Keratinocyte (primary cell): ENCODE results near the gene DGKD. TPM values are rescaled to one million over a fixed set of nuclear protein-coding genes. Genes with fewer than 3 reads are reported as not detected.

Source experiments
- DNase-seq: peaks from one replicate; pipeline ENCODE4 v3.0.0-alpha.2; 2011; ENCODE audit warnings: low read depth, missing footprints, low spot score
- FAIRE-seq: peaks from 2 replicates; lab custom pipeline; 2011; peaks lifted over from hg19 to GRCh38; lab: Jason Lieb, UNC
- H2AFZ ChIP-seq: 2 replicates; pipeline ENCODE4 v1.6.0; 2012; ENCODE audit warnings: low read length, control low read depth, inconsistent platforms; ENCODE audit not compliant: control insufficient read depth
- H3K27ac ChIP-seq: 2 replicates; pipeline ENCODE4 v1.5.1; 2011; ENCODE audit warnings: low read length; ENCODE audit not compliant: control insufficient read depth, insufficient read depth
- H3K27me3 ChIP-seq: 3 replicates; pipeline ENCODE4 v1.6.0; 2011; ENCODE audit warnings: low read length; ENCODE audit not compliant: control insufficient read depth, insufficient read depth; ENCODE audit errors: extremely low read depth
- H3K36me3 ChIP-seq, 2 experiments: 2 replicates in 1 of 2; 3 replicates in 1 of 2; pipeline ENCODE4 v1.5.1; 2011; ENCODE audit warnings: low read length in 2 of 2, mild to moderate bottlenecking in 1 of 2; ENCODE audit not compliant: control insufficient read depth in 2 of 2, insufficient read depth in 2 of 2; ENCODE audit errors: extremely low read depth in 1 of 2
- H3K4me1 ChIP-seq: 3 replicates; pipeline ENCODE4 v1.5.1; 2011; ENCODE audit warnings: low read length; ENCODE audit not compliant: control insufficient read depth, insufficient read depth; ENCODE audit errors: extremely low read depth
- H3K4me2 ChIP-seq: 3 replicates; pipeline ENCODE4 v1.6.0; 2011; ENCODE audit warnings: low read depth, low read length; ENCODE audit not compliant: control insufficient read depth, insufficient read depth; ENCODE audit errors: extremely low read depth
- H3K4me3 ChIP-seq, 3 experiments: fragments of 200-600 bp in 1 of 3; sonication (generic) in 1 of 3; 2 replicates in 2 of 3; 3 replicates in 1 of 3; pipeline ENCODE4 v1.5.1; 2011 to 2016; ENCODE audit warnings: low read length in 3 of 3, mild to moderate bottlenecking in 3 of 3, control low read depth in 2 of 3, inconsistent platforms in 1 of 3, low read depth in 1 of 3, mixed read lengths in 1 of 3, mixed run types in 1 of 3, moderate library complexity in 1 of 3; ENCODE audit not compliant: control insufficient read depth in 2 of 3, insufficient read depth in 2 of 3; ENCODE audit errors: extremely low read depth in 1 of 3
- H3K79me2 ChIP-seq: 2 replicates; pipeline ENCODE4 v1.6.0; 2012; ENCODE audit warnings: low read length; ENCODE audit not compliant: control insufficient read depth, insufficient read depth
- H3K9ac ChIP-seq: 3 replicates; pipeline ENCODE4 v1.6.0; 2011; ENCODE audit warnings: low read length; ENCODE audit not compliant: control insufficient read depth, insufficient read depth; ENCODE audit errors: extremely low read depth
- H3K9me1 ChIP-seq: 3 replicates; pipeline ENCODE4 v1.6.0; 2011; ENCODE audit warnings: low read length; ENCODE audit not compliant: control insufficient read depth, insufficient read depth; ENCODE audit errors: extremely low read depth
- H3K9me3 ChIP-seq: 2 replicates; pipeline ENCODE4 v1.5.1; 2012; ENCODE audit warnings: low read depth, low read length; ENCODE audit not compliant: control insufficient read depth
- H4K20me1 ChIP-seq: 3 replicates; pipeline ENCODE4 v1.6.0; 2011; ENCODE audit warnings: low read length; ENCODE audit not compliant: control insufficient read depth, insufficient read depth; ENCODE audit errors: extremely low read depth
- EZH2 ChIP-seq: IDR thresholded peaks from one replicate; pipeline ENCODE4 v1.6.1; 2012; ENCODE audit warnings: inconsistent platforms, mild to moderate bottlenecking, low read length, moderate library complexity
- dilution Hi-C: fragments of 300-500 bp; cut with MboI; formaldehyde crosslinking; loops from one replicate; pipeline ENCODE4 v1.7.0; 2020; ENCODE audit warnings: low sequenced_read_pairs; ENCODE audit not compliant: extremely low pct_ligation_motif_present
- polyA plus RNA-seq, 5 experiments: library from polyadenylated mRNA; depleted of rRNA in 3 of 5; stranded (reverse) in 3 of 5; stranded (forward) in 1 of 5; unstranded in 1 of 5; fragments of >200 nt; gene quantifications; 1 replicate in 1 of 5; 2 replicates in 3 of 5; 3 replicates in 1 of 5; pipeline versions ENCODE4 v1.2.1 to v1.2.3, GENCODE V29; 2011 to 2012; ENCODE audit warnings: missing spikeins in 2 of 5, low read depth in 1 of 5, low replicate concordance in 1 of 5
- TF ChIP-seq, protein P1 (sequence below), 3 experiments: IDR thresholded peaks in 1 of 3; conservative IDR thresholded peaks in 1 of 3; optimal IDR thresholded peaks in 1 of 3; 2 replicates in 2 of 3; 3 replicates in 1 of 3; pipeline versions ENCODE3 to v1.5.1; 2011; ENCODE audit warnings: low read length in 3 of 3, mild to moderate bottlenecking in 3 of 3, moderate library complexity in 2 of 3, control low read depth in 1 of 3, inconsistent platforms in 1 of 3; ENCODE audit not compliant: insufficient read depth in 2 of 3; ENCODE audit errors: extremely low read depth in 1 of 3

Gene DGKD
- polyA plus RNA-seq, 1 donor (not counting 4 experiments of a cell fraction or from before 2014, with no cell fraction given), result 6.1 TPM

DNA sequence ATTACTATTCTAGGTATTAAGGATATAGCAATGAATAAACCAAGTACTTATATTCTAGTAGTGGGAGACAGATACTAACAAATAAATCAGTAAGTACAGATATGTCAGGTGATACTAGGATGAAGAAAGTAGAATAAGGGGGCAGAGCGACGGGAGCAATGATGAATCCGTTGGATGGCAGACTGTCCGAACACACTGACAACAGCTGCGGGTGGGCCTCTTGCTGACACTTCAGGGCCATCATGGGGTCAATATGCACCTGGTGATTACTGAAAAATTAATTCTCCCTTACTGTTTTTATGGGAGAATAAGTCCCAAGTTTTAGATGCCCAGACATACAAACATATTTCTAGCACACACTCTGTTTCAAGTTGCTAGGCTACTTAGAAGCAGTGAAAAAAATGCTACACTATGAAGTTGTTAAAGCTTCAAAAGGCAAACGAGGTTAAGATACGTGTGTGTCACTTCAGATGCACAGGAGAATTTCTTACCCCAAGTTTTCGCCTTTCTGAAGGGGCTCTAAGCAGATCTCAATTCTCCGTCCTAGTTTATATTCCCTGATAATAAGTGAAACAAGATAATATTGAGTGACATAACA, 133.6 kb downstream of the DGKD start:
- peaks cover 72% of the 10 kb centered on the region for H3K4me1 ChIP-seq
- H3K9ac ChIP-seq, result peak overlapping the region; percentile 56
- no peak overlapping the region for H3K4me3 ChIP-seq
- H3K36me3 ChIP-seq, result peaks cover 10 to 11% of the 10 kb centered on the region in 2 experiments
- H3K9me1 ChIP-seq, result no peaks in the 10 kb centered on the region
- H3K79me2 ChIP-seq, result no peaks in the 10 kb centered on the region
- DNase-seq, result no peak
- no peaks in the 10 kb centered on the region for H3K9me3 ChIP-seq
- dilution Hi-C loops, result no loop called here
- peak overlapping the region; percentile 2 for H3K4me2 ChIP-seq
- no peak overlapping the region for H2AFZ ChIP-seq
- FAIRE-seq, result no peak
- TF ChIP-seq, protein P1, sequence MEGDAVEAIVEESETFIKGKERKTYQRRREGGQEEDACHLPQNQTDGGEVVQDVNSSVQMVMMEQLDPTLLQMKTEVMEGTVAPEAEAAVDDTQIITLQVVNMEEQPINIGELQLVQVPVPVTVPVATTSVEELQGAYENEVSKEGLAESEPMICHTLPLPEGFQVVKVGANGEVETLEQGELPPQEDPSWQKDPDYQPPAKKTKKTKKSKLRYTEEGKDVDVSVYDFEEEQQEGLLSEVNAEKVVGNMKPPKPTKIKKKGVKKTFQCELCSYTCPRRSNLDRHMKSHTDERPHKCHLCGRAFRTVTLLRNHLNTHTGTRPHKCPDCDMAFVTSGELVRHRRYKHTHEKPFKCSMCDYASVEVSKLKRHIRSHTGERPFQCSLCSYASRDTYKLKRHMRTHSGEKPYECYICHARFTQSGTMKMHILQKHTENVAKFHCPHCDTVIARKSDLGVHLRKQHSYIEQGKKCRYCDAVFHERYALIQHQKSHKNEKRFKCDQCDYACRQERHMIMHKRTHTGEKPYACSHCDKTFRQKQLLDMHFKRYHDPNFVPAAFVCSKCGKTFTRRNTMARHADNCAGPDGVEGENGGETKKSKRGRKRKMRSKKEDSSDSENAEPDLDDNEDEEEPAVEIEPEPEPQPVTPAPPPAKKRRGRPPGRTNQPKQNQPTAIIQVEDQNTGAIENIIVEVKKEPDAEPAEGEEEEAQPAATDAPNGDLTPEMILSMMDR (optimal IDR thresholded peaks at IDR 0.05 in 1 of 3, IDR thresholded peaks at IDR 0.05 in 1 of 3, conservative IDR thresholded peaks at IDR 0.05 in 1 of 3; ENCODE audit: extremely low read depth in 1 of 3, insufficient read depth in 2 of 3, low read length in 3 of 3), result no peak
- no peak for TF ChIP-seq EZH2
- H3K27me3 ChIP-seq, result no peaks in the 10 kb centered on the region
- H3K27ac ChIP-seq, result peak overlapping the region; percentile 96
- no peaks in the 10 kb centered on the region for H4K20me1 ChIP-seq

DNA sequence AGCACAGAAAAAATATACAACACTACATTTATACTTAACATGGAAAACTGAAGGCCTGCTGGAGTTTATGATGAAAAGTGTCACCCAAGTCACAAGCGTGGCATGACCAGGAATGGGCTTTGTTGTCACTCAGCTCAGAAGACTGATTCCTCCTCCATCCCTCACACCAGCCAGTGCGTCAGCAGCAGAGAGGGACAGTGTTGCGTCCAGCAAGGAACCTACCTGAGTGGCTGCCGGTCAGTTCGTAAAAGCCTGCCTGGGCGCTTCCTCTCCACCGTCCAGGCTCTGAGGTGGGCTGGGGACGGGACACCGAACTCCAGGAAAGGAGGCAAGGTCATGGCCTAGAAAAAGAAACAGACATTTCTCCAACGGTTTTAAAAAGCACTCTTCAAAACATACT, 134.8 kb downstream of the DGKD start:
- H3K9ac ChIP-seq, result peak overlapping the region; percentile 56

More for the DNA sequence above, 134.8 kb downstream of the DGKD start:
- TF ChIP-seq, protein P1 (optimal IDR thresholded peaks at IDR 0.05 in 1 of 3, IDR thresholded peaks at IDR 0.05 in 1 of 3, conservative IDR thresholded peaks at IDR 0.05 in 1 of 3; ENCODE audit: extremely low read depth in 1 of 3, insufficient read depth in 2 of 3, low read length in 3 of 3), result no peak
- TF ChIP-seq EZH2, result no peak
- peak overlapping the region in 1 of 3 experiments; percentile 1 for H3K4me3 ChIP-seq
- H3K36me3 ChIP-seq, result peaks cover 3 to 9% of the 10 kb centered on the region in 2 experiments
- H3K27me3 ChIP-seq, result no peaks in the 10 kb centered on the region
- FAIRE-seq (no peak), DNase-seq (no peak)
- peaks cover 81% of the 10 kb centered on the region for H3K4me1 ChIP-seq
- H3K9me3 ChIP-seq, result no peaks in the 10 kb centered on the region
- no peaks in the 10 kb centered on the region for H3K79me2 ChIP-seq
- no peaks in the 10 kb centered on the region for H4K20me1 ChIP-seq
- H3K9me1 ChIP-seq, result no peaks in the 10 kb centered on the region
- H3K27ac ChIP-seq, result peak overlapping the region; percentile 96
- peak overlapping the region; percentile 2 for H3K4me2 ChIP-seq
- no peak overlapping the region for H2AFZ ChIP-seq
- dilution Hi-C loops, result no loop called here
